A549 (cell line): ENCODE measurements around the gene SELENOW. TPM values are rescaled to one million over a fixed set of nuclear protein-coding genes. Genes with fewer than 3 reads are reported as not detected.

ENCODE experiments used
- ATAC-seq, 2 experiments: fragments of 200-7000 bp in 1 of 2; fragments of >200 bp in 1 of 2; cut with Nextera tagmentation in 1 of 2; cut with Tn5 transposase in 1 of 2; 3 replicates each; pipeline versions ENCODE4 v1.8.0 to v1.9.1; 2018 to 2020; ENCODE audit warnings: mild to moderate bottlenecking in 1 of 2, moderate library complexity in 1 of 2
- CTCF ChIA-PET: fragments of 300-600 bp; sonication (Branson Sonifier 250); formaldehyde crosslinking; extraction: SDS; loops from one replicate; lab custom pipeline; 2021; ENCODE audit warnings: antibody characterized with exemption, inconsistent platforms; lab: Yijun Ruan, JAX
- POLR2A ChIA-PET: fragments of 350-600 bp; formaldehyde crosslinking; extraction: SDS; loops from one replicate; lab custom pipeline; 2021; ENCODE audit warnings: antibody characterized with exemption, inconsistent platforms; lab: Yijun Ruan, JAX
- DNase-seq, 2 experiments: peaks; one replicate each; pipeline versions ENCODE4 v3.0.0 to v3.0.0-alpha.2; 2011 to 2016; ENCODE audit warnings: low read depth in 1 of 2, low spot score in 1 of 2
- FAIRE-seq: peaks from 2 replicates; lab custom pipeline; 2011; peaks lifted over from hg19 to GRCh38; lab: Jason Lieb, UNC
- H3K27ac ChIP-seq, 2 experiments: fragments of >200 bp; sonication (Bioruptor Twin); formaldehyde crosslinking; 3 replicates each; pipeline ENCODE4 v1.5.1; 2016 to 2017
- H3K4me1 ChIP-seq: fragments of >200 bp; sonication (Bioruptor Twin); formaldehyde crosslinking; 3 replicates; pipeline ENCODE4 v1.6.1; 2016
- H3K4me2 ChIP-seq: fragments of >200 bp; sonication (Bioruptor Twin); formaldehyde crosslinking; 3 replicates; pipeline ENCODE4 v1.6.1; 2016
- H3K4me3 ChIP-seq: fragments of >200 bp; sonication (Bioruptor Twin); formaldehyde crosslinking; 3 replicates; pipeline ENCODE4 v1.5.1; 2016
- H3K9me3 ChIP-seq: fragments of >200 bp; sonication (Bioruptor Twin); formaldehyde crosslinking; 3 replicates; pipeline ENCODE4 v1.6.1; 2016
- BHLHE40 ChIP-seq: IDR thresholded peaks from 2 replicates; pipeline ENCODE4 v1.6.1; 2012; ENCODE audit warnings: low read depth, low read length, inconsistent platforms
- CHD2 ChIP-seq: fragments of 150-350 bp; IDR thresholded peaks from 2 replicates; pipeline ENCODE4 v1.6.1; 2014; ENCODE audit warnings: low read length; ENCODE audit not compliant: partially characterized antibody
- CTCF ChIP-seq: fragments of >200 bp; sonication (Bioruptor Twin); formaldehyde crosslinking; IDR thresholded peaks from 3 replicates; pipeline ENCODE4 v1.5.1; 2016
- E2F6 ChIP-seq: IDR thresholded peaks from 2 replicates; pipeline ENCODE4 v1.6.1; 2012; ENCODE audit warnings: low read depth, borderline replicate concordance
- EHMT2 ChIP-seq: fragments of 200-600 bp; sonication (generic); IDR thresholded peaks from 2 replicates; pipeline ENCODE4 v1.6.1; 2016; ENCODE audit warnings: antibody characterized with exemption, low read depth, mild to moderate bottlenecking, moderate library complexity
- ELK1 ChIP-seq: fragments of 150-350 bp; IDR thresholded peaks from 2 replicates; pipeline ENCODE4 v1.6.1; 2014; ENCODE audit warnings: low read depth, mild to moderate bottlenecking, low read length
- ESRRA ChIP-seq: fragments of 150-350 bp; IDR thresholded peaks from 2 replicates; pipeline ENCODE4 v1.6.1; 2014; ENCODE audit warnings: mild to moderate bottlenecking, low read length, borderline replicate concordance
- HEYL ChIP-seq: fragments of 250-450 bp; sonication (Bioruptor Pico); IDR thresholded peaks from 2 replicates; pipeline ENCODE4 v1.8.0; 2021; ENCODE audit warnings: mild to moderate bottlenecking, moderate library complexity
- HOXA7 ChIP-seq: fragments of 250-450 bp; sonication (Bioruptor Pico); IDR thresholded peaks from 2 replicates; pipeline ENCODE4 v1.5.0; 2020; ENCODE audit warnings: mild to moderate bottlenecking, moderate library complexity
- HOXB5 ChIP-seq: fragments of 250-450 bp; sonication (Bioruptor Pico); IDR thresholded peaks from 2 replicates; pipeline ENCODE4 v1.5.0; 2020; ENCODE audit warnings: mild to moderate bottlenecking, moderate library complexity
- JUN ChIP-seq, 2 experiments: fragments of >200 bp; sonication (Bioruptor Twin); formaldehyde crosslinking; IDR thresholded peaks; 2 replicates in 1 of 2; 3 replicates in 1 of 2; pipeline ENCODE4 v1.6.1; 2016 to 2017
- MAZ ChIP-seq: fragments of 150-350 bp; IDR thresholded peaks from 2 replicates; pipeline ENCODE4 v1.6.1; 2014; ENCODE audit warnings: antibody characterized with exemption, low read depth, low read length, borderline replicate concordance
- MYC ChIP-seq: IDR thresholded peaks from 2 replicates; pipeline ENCODE4 v1.6.1; 2012; ENCODE audit warnings: mild to moderate bottlenecking, inconsistent platforms, low read length, improper control_type of control experiment, borderline replicate concordance
- NFE2L2 ChIP-seq: fragments of 150-350 bp; conservative IDR thresholded peaks from 2 replicates; pipeline ENCODE4 v1.6.1; 2014; ENCODE audit warnings: low read length
- POLR2AphosphoS2 ChIP-seq: conservative IDR thresholded peaks from 2 replicates; pipeline ENCODE4 v1.6.1; 2012; ENCODE audit warnings: low read length, improper control_type of control experiment, inconsistent platforms
- RFX5 ChIP-seq: fragments of 450-650 bp; IDR thresholded peaks from 2 replicates; pipeline ENCODE4 v1.7.1; 2014; ENCODE audit warnings: antibody characterized with exemption, mild to moderate bottlenecking, moderate library complexity
- RNF2 ChIP-seq: fragments of 200-600 bp; sonication (generic); IDR thresholded peaks from 2 replicates; pipeline ENCODE4 v1.6.1; 2016; ENCODE audit warnings: low read depth, mild to moderate bottlenecking, antibody characterized with exemption, moderate library complexity, borderline replicate concordance
- ZFP36 ChIP-seq: fragments of 450-650 bp; IDR thresholded peaks from 2 replicates; pipeline ENCODE4 v1.6.1; 2014; ENCODE audit warnings: borderline replicate concordance; ENCODE audit not compliant: partially characterized antibody
- ZSCAN20 ChIP-seq: fragments of 250-450 bp; sonication (Bioruptor Pico); IDR thresholded peaks from 2 replicates; pipeline ENCODE4 v1.8.0; 2022; ENCODE audit warnings: mild to moderate bottlenecking, moderate library complexity
- WGBS: methylation state at CpG from one replicate; pipeline ENCODE4 v1.1.6; 2017; ENCODE audit errors: missing lambda C conversion rate; 5-methylcytosine and 5-hydroxymethylcytosine counted together
- polyA plus RNA-seq, 4 experiments: library from polyadenylated mRNA; depleted of rRNA in 3 of 4; stranded (reverse); fragments of >200 nt; fragmentation: RNase III in 1 of 4; extraction: RNeasy Plus Mini Kit Qiagen cat#74134 plus additional on column Dnase treatment in 1 of 4; gene quantifications; 2 replicates in 3 of 4; 3 replicates in 1 of 4; pipeline ENCODE4 v1.2.3, GENCODE V29; 2011 to 2017
- TF ChIP-seq, protein P1 (sequence below): IDR thresholded peaks from 2 replicates; pipeline ENCODE4 v1.6.1; 2012
- TF ChIP-seq, protein P2 (sequence below): fragments of 200-600 bp; sonication (generic); IDR thresholded peaks from 2 replicates; pipeline ENCODE4 v1.6.1; 2016; ENCODE audit warnings: antibody characterized with exemption, mild to moderate bottlenecking, moderate library complexity
- TF ChIP-seq, protein P3 (sequence below): fragments of >200 bp; sonication (Bioruptor Twin); formaldehyde crosslinking; IDR thresholded peaks from 3 replicates; pipeline ENCODE4 v1.6.1; 2016

Gene SELENOW
- polyA plus RNA-seq, 2 of the 4 experiments (the other 2 are of a cell fraction) = 114 to 155 TPM

GRCh38 chr19:47797996-47798903 lies 19.7 kb downstream of the SELENOW start (continued):
- TF ChIP-seq HOXA7 (CRISPR knock-in tag) (no peak), NFE2L2 (no peak)

DNA sequence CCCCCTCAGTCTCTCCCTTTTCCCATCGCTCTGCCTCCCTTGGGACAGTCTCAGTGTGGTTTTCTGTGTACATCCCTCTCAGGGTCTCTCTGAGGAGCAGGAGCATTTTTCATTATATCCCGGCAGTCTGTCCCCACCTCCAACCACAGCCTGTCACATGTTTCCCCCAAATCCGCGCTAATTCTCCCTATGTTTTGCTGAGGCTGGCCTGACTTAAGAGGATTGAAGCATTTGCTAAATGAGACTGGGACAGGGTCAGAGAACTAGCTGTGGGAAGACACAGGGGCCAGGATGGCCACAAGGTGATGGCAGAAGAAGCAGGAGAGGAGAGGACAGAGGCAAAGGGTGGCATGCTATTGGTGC lies 20.4 kb downstream of the SELENOW start:
- no peak for FAIRE-seq
- Histone ChIP-seq H3K4me2 (no peak overlapping the region), H3K4me1 (no peaks in the 10 kb centered on the region), H3K27ac (no peak overlapping the region)
- CTCF ChIA-PET = interaction anchor here (0.6 to 5.3 kb wide), 6 partner anchors 9 to 102 kb away, joined by 3 to 28 read pairs (median 3); no protein-coding TSS in a partner anchor
- WGBS = 83% methylated on average over 4 of the region's 4 CpGs
- DNase-seq = no peak
- TF ChIP-seq ZSCAN20 (no peak), ELK1 (no peak), EHMT2 (no peak), CHD2 (no peak), E2F6 (no peak), BHLHE40 (no peak), MAZ (no peak), ZFP36 (no peak), MYC (no peak), RFX5 (no peak), RNF2 (no peak), HEYL (no peak), JUN (IDR thresholded peaks at IDR 0.05) (no peak), HOXB5 (CRISPR knock-in tag) (no peak), POLR2AphosphoS2 (no peak), CTCF (no peak), ESRRA (no peak)
- TF ChIP-seq, protein P1, sequence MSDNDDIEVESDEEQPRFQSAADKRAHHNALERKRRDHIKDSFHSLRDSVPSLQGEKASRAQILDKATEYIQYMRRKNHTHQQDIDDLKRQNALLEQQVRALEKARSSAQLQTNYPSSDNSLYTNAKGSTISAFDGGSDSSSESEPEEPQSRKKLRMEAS = no peak
- TF ChIP-seq, protein P2, sequence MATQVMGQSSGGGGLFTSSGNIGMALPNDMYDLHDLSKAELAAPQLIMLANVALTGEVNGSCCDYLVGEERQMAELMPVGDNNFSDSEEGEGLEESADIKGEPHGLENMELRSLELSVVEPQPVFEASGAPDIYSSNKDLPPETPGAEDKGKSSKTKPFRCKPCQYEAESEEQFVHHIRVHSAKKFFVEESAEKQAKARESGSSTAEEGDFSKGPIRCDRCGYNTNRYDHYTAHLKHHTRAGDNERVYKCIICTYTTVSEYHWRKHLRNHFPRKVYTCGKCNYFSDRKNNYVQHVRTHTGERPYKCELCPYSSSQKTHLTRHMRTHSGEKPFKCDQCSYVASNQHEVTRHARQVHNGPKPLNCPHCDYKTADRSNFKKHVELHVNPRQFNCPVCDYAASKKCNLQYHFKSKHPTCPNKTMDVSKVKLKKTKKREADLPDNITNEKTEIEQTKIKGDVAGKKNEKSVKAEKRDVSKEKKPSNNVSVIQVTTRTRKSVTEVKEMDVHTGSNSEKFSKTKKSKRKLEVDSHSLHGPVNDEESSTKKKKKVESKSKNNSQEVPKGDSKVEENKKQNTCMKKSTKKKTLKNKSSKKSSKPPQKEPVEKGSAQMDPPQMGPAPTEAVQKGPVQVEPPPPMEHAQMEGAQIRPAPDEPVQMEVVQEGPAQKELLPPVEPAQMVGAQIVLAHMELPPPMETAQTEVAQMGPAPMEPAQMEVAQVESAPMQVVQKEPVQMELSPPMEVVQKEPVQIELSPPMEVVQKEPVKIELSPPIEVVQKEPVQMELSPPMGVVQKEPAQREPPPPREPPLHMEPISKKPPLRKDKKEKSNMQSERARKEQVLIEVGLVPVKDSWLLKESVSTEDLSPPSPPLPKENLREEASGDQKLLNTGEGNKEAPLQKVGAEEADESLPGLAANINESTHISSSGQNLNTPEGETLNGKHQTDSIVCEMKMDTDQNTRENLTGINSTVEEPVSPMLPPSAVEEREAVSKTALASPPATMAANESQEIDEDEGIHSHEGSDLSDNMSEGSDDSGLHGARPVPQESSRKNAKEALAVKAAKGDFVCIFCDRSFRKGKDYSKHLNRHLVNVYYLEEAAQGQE = no peak
- TF ChIP-seq, protein P3, sequence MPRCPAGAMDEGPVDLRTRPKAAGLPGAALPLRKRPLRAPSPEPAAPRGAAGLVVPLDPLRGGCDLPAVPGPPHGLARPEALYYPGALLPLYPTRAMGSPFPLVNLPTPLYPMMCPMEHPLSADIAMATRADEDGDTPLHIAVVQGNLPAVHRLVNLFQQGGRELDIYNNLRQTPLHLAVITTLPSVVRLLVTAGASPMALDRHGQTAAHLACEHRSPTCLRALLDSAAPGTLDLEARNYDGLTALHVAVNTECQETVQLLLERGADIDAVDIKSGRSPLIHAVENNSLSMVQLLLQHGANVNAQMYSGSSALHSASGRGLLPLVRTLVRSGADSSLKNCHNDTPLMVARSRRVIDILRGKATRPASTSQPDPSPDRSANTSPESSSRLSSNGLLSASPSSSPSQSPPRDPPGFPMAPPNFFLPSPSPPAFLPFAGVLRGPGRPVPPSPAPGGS = no peak
- TF ChIP-seq, all 56 proteins: peak for 0
- POLR2A ChIA-PET = no interaction called here
- no peak; a peak in 1 of 6 replicates for ATAC-seq
- no peak overlapping the region for H3K4me3 ChIP-seq
- H3K9me3 ChIP-seq = peaks cover 4% of the 10 kb centered on the region; the same call in 1 of the 3 replicates
